Neural progenitor cell (in vitro differentiated cells): ENCODE data around the gene COX5A. TPM values are rescaled to one million over a fixed set of nuclear protein-coding genes. Genes with fewer than 3 reads are reported as not detected.

Experiments
- DNase-seq: peaks from one replicate; pipeline ENCODE4 v3.0.0-alpha.2; 2016; ENCODE audit warnings: low spot score
- H2AFZ ChIP-seq: fragments of 200-600 bp; sonication (generic); replicated peaks from 2 replicates; pipeline ENCODE4 v1.6.1; 2016; ENCODE audit warnings: antibody characterized with exemption
- H3F3A ChIP-seq: fragments of 200-600 bp; sonication (generic); 2 replicates; pipeline ENCODE4 v1.6.1; 2016; ENCODE audit warnings: antibody characterized with exemption, low read depth
- H3K27ac ChIP-seq: fragments of 200-600 bp; sonication (generic); 2 replicates; pipeline ENCODE4 v1.5.1; 2016; ENCODE audit warnings: mild to moderate bottlenecking
- H3K27me3 ChIP-seq: fragments of 200-600 bp; sonication (generic); 2 replicates; pipeline ENCODE4 v1.6.1; 2016; ENCODE audit warnings: mild to moderate bottlenecking, moderate library complexity
- H3K36me3 ChIP-seq: fragments of 200-600 bp; sonication (generic); 2 replicates; pipeline ENCODE4 v1.5.1; 2016
- H3K4me1 ChIP-seq: fragments of 200-600 bp; sonication (generic); 2 replicates; pipeline ENCODE4 v1.6.1; 2016; ENCODE audit warnings: mixed run types
- H3K4me2 ChIP-seq: fragments of 200-600 bp; sonication (generic); 2 replicates; pipeline ENCODE4 v1.6.1; 2016
- H3K4me3 ChIP-seq: fragments of 200-600 bp; sonication (generic); 2 replicates; pipeline ENCODE4 v1.5.1; 2016
- H3K79me2 ChIP-seq: fragments of 200-600 bp; sonication (generic); 2 replicates; pipeline ENCODE4 v1.6.1; 2016; ENCODE audit warnings: low read depth
- H3K9ac ChIP-seq: fragments of 200-600 bp; sonication (generic); 2 replicates; pipeline ENCODE4 v1.6.1; 2016
- H3K9me3 ChIP-seq: fragments of 200-600 bp; sonication (generic); 2 replicates; pipeline ENCODE4 v1.5.1; 2016; ENCODE audit warnings: low read depth
- H4K20me1 ChIP-seq: fragments of 200-600 bp; sonication (generic); 2 replicates; pipeline ENCODE4 v1.6.1; 2016; ENCODE audit warnings: low read depth
- H3K27ac Mint-ChIP-seq: 3 replicates; pipeline ENCODE4 v1.8.0; 2021; ENCODE audit warnings: mixed read lengths
- H3K27me3 Mint-ChIP-seq: 2 replicates; pipeline ENCODE4 v1.8.0; 2022; ENCODE audit warnings: low read depth, mild to moderate bottlenecking, inconsistent platforms, moderate library complexity, mixed read lengths; ENCODE audit not compliant: insufficient read depth
- H3K36me3 Mint-ChIP-seq: 3 replicates; pipeline ENCODE4 v1.8.0; 2021; ENCODE audit warnings: mixed read lengths
- H3K4me1 Mint-ChIP-seq: 3 replicates; pipeline ENCODE4 v1.8.0; 2021; ENCODE audit warnings: mixed read lengths
- H3K4me3 Mint-ChIP-seq: 3 replicates; pipeline ENCODE4 v1.8.0; 2021; ENCODE audit warnings: mild to moderate bottlenecking, moderate library complexity, mixed read lengths
- H3K9me3 Mint-ChIP-seq: 3 replicates; pipeline ENCODE4 v1.8.0; 2020; ENCODE audit warnings: mixed read lengths
- EZH2 ChIP-seq: fragments of 200-600 bp; sonication (generic); IDR thresholded peaks from 2 replicates; pipeline ENCODE4 v1.6.1; 2017; ENCODE audit warnings: antibody characterized with exemption, mild to moderate bottlenecking, moderate library complexity
- EZH2phosphoT487 ChIP-seq: fragments of 200-600 bp; sonication (generic); IDR thresholded peaks from 2 replicates; pipeline ENCODE4 v1.6.1; 2017; ENCODE audit warnings: antibody characterized with exemption
- total RNA-seq: library from RNA; depleted of rRNA; stranded (reverse); fragments of >200 nt; gene quantifications from 2 replicates; pipeline ENCODE4 v1.2.3, GENCODE V29; 2015; ENCODE audit warnings: low replicate concordance
- TF ChIP-seq, protein P1 (sequence below): fragments of 200-600 bp; sonication (generic); IDR thresholded peaks from 2 replicates; pipeline ENCODE4 v1.5.1; 2017; ENCODE audit warnings: antibody characterized with exemption, mild to moderate bottlenecking

COX5A gene
- total RNA-seq, 1 donor from 2014 or later: 200 TPM

DNA sequence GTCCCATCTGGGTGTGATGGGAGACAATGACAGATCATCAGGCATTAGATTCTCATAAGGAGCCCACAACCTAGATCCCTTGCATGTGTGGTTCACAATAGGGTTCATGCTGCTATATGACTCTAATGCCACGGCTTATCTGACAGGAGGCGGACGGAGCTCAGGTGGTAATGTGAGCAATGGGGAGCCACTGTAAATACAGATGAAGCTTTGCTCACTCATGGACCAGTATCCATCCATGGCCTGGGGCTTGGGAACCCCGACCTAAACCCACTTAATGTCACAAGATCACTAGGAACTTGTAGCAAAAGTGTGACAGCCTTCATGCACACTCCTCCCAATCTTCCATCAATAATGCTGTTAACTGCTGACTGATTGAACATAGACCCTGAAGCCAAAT lies 29.2 kb downstream of the COX5A start:
- H3K27me3 Mint-ChIP-seq: no peaks in the 10 kb centered on the region
- no peak overlapping the region for H3K4me3 Mint-ChIP-seq
- Histone ChIP-seq H3F3A (peaks cover 30% of the 10 kb centered on the region), H3K4me2 (no peak overlapping the region), H3K9ac (no peak overlapping the region), H3K4me3 (no peak overlapping the region), H3K9me3 (no peaks in the 10 kb centered on the region), H3K79me2 (peaks cover 20% of the 10 kb centered on the region), H3K27me3 (no peaks in the 10 kb centered on the region), H4K20me1 (no peaks in the 10 kb centered on the region), H2AFZ (no peak overlapping the region), H3K36me3 (no peaks in the 10 kb centered on the region), H3K27ac (no peak overlapping the region), H3K4me1 (peaks cover 9% of the 10 kb centered on the region)
- no peak for DNase-seq
- H3K9me3 Mint-ChIP-seq: no peaks in the 10 kb centered on the region
- TF ChIP-seq, protein P1, sequence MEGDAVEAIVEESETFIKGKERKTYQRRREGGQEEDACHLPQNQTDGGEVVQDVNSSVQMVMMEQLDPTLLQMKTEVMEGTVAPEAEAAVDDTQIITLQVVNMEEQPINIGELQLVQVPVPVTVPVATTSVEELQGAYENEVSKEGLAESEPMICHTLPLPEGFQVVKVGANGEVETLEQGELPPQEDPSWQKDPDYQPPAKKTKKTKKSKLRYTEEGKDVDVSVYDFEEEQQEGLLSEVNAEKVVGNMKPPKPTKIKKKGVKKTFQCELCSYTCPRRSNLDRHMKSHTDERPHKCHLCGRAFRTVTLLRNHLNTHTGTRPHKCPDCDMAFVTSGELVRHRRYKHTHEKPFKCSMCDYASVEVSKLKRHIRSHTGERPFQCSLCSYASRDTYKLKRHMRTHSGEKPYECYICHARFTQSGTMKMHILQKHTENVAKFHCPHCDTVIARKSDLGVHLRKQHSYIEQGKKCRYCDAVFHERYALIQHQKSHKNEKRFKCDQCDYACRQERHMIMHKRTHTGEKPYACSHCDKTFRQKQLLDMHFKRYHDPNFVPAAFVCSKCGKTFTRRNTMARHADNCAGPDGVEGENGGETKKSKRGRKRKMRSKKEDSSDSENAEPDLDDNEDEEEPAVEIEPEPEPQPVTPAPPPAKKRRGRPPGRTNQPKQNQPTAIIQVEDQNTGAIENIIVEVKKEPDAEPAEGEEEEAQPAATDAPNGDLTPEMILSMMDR: no peak
- no peak for TF ChIP-seq EZH2
- no peak for TF ChIP-seq EZH2phosphoT487
- H3K4me1 Mint-ChIP-seq: peaks cover 23% of the 10 kb centered on the region
- H3K36me3 Mint-ChIP-seq: peaks cover 34% of the 10 kb centered on the region
- no peak overlapping the region for H3K27ac Mint-ChIP-seq

- no peaks in the 10 kb centered on the region for H3K27me3 ChIP-seq
- H3K4me3 ChIP-seq: peak overlapping the region; percentile 98
- H3K4me1 ChIP-seq: peaks cover 9% of the 10 kb centered on the region
- Mint-ChIP-seq H3K4me1 (peaks cover 23% of the 10 kb centered on the region), H3K4me3 (peak overlapping the region; percentile 95), H3K27ac (peak overlapping the region; percentile 93), H3K9me3 (no peaks in the 10 kb centered on the region), H3K36me3 (peaks cover 35% of the 10 kb centered on the region), H3K27me3 (no peaks in the 10 kb centered on the region)
- peak overlapping the region; percentile 97 for H2AFZ ChIP-seq
- no peaks in the 10 kb centered on the region for H3K36me3 ChIP-seq
- no peaks in the 10 kb centered on the region for H4K20me1 ChIP-seq
- no peak overlapping the region for H3K27ac ChIP-seq
- peaks cover 20% of the 10 kb centered on the region for H3K79me2 ChIP-seq
- no peak for DNase-seq
- no peaks in the 10 kb centered on the region for H3K9me3 ChIP-seq
- TF ChIP-seq EZH2: no peak
- peak overlapping the region; percentile 90 for H3K4me2 ChIP-seq
- peaks cover 37% of the 10 kb centered on the region for H3F3A ChIP-seq
- H3K9ac ChIP-seq: peak overlapping the region; percentile 9
Measured at GRCh38 chr15:74907163-74907870, 30.6 kb downstream of the COX5A start.

GRCh38 chr15:74906450-74907162 lies 31.3 kb downstream of the COX5A start, which contains the start of gene FAM219B:
Gene FAM219B, minus strand, starts transcription at chr15:74906851. Its CDS starts 51 bp downstream, at chr15:74906800.
- H3K9me3 ChIP-seq: no peaks in the 10 kb centered on the region
- H3K27me3 ChIP-seq: no peaks in the 10 kb centered on the region

More at GRCh38 chr15:74906450-74907162, 31.3 kb downstream of the COX5A start, which contains the start of gene FAM219B:
- Mint-ChIP-seq H3K27me3 (no peaks in the 10 kb centered on the region), H3K9me3 (no peaks in the 10 kb centered on the region), H3K36me3 (peaks cover 40% of the 10 kb centered on the region), H3K27ac (peak within 1 kb of the TSS; percentile 93), H3K4me3 (peak within 1 kb of the TSS; percentile 95), H3K4me1 (peaks cover 23% of the 10 kb centered on the region)
- TF ChIP-seq, protein P1: no peak
- TF ChIP-seq EZH2 (no peak), EZH2phosphoT487 (no peak)
- Histone ChIP-seq H3K4me3 (peak within 1 kb of the TSS; percentile 98), H3K9ac (peak within 1 kb of the TSS; percentile 73), H3K27ac (peak within 1 kb of the TSS; percentile 81), H2AFZ (peak within 1 kb of the TSS; percentile 97), H3F3A (peaks cover 44% of the 10 kb centered on the region), H3K4me1 (peaks cover 9% of the 10 kb centered on the region), H4K20me1 (no peaks in the 10 kb centered on the region), H3K4me2 (peak within 1 kb of the TSS; percentile 90), H3K36me3 (no peaks in the 10 kb centered on the region), H3K79me2 (peaks cover 20% of the 10 kb centered on the region)
- DNase-seq: peak; percentile 97
